Measurements from ENCODE around the gene NTMT1. TPM values are rescaled to one million over a fixed set of nuclear protein-coding genes. Genes with fewer than 3 reads are reported as not detected.

The NTMT1 gene
- total RNA-seq, 1 experiment from 2014 or later, result 84.8 TPM

DNA sequence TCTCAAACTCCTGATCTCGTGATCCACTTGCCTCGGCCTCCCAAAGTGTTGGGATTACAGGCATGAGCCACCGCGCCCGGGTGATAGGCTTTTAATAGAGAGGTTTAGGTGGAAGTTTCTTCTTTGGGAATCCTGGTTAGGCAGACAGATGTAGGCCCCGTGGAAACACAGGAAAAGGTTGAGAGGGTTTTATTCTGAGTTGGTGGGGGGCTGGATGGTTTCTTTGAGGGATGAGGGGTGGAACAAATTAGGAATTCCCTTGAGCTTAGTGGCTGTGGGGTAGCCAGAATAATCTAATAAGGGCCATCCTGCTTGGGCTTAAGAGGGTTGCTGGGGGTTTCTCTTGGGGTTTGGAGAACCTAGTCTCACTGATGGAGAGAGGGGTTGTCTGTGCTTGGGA is 35.5 kb upstream of the NTMT1 start:
- H3K36me3 ChIP-seq (ENCODE audit: control insufficient read depth in 1 of 2, insufficient read depth in 2 of 2, low read length in 2 of 2), result no peaks in the 10 kb centered on the region
- no TSS peak for BruUV-seq (replicated peaks)
- H3K27me3 ChIP-seq (ENCODE audit: insufficient read depth, low read length), result no peaks in the 10 kb centered on the region
- no peaks in the 10 kb centered on the region for H3K9me3 ChIP-seq (ENCODE audit: control insufficient read depth in 1 of 2, insufficient read depth in 1 of 2, low read depth in 1 of 2, low read length in 2 of 2)
- no peak for ATAC-seq
- H3K4me3 ChIP-seq (replicated peaks in 1 of 2; ENCODE audit: low read depth in 1 of 2, low read length in 2 of 2), result no peak overlapping the region
- ChIA-PET RAD21 (ENCODE audit: low non-redundant PET in 1 of 2, low total read pairs in 2 of 2, uncharacterized antibody in 2 of 2, unreplicated experiment in 2 of 2) (no interaction called here), POLR2A (no interaction called here), CTCF (no interaction called here)
- H3K4me1 ChIP-seq (ENCODE audit: control insufficient read depth in 1 of 2, insufficient read depth in 2 of 2, low read length in 2 of 2), result peaks cover 65 to 88% of the 10 kb centered on the region in 2 experiments
- no peaks in the 10 kb centered on the region for H3K9me2 ChIP-seq (ENCODE audit: insufficient read depth)
- H2AFZ ChIP-seq (ENCODE audit: low read depth, low read length, poor library complexity, severe bottlenecking), result no peak overlapping the region
- intact Hi-C loops (cut with micrococcal nuclease), result no loop called here
- H3K4me2 ChIP-seq (ENCODE audit: low read length), result no peak overlapping the region
- DNase-seq (ENCODE audit: low read depth, low spot score), result no peak
- H3K27ac ChIP-seq (ENCODE audit: low read depth, low read length), result no peak overlapping the region
- no peaks in the 10 kb centered on the region for H4K20me1 ChIP-seq (ENCODE audit: insufficient read depth)
- H3K79me2 ChIP-seq (ENCODE audit: insufficient read depth, low read length), result no peaks in the 10 kb centered on the region
- TF ChIP-seq POLR2AphosphoS5 (IDR thresholded peaks at IDR 0.05; ENCODE audit: low read depth, low read length) (no peak), SIN3A (IDR thresholded peaks at IDR 0.05; ENCODE audit: low read depth) (no peak), EZH2 (IDR thresholded peaks at IDR 0.05) (no peak), CBX3 (IDR thresholded peaks at IDR 0.05; ENCODE audit: low read depth) (no peak), TCF7L2 (IDR thresholded peaks at IDR 0.05; ENCODE audit: borderline replicate concordance, extremely low read depth, insufficient read depth, insufficient read length) (no peak), RAD21 (IDR thresholded peaks at IDR 0.05; ENCODE audit: low read depth) (no peak), YY1 (IDR thresholded peaks at IDR 0.05; ENCODE audit: extremely low read depth, insufficient replicate concordance, low read depth, low read length) (no peak)
- no peak overlapping the region for H3K9ac ChIP-seq (ENCODE audit: low read length)

DNA sequence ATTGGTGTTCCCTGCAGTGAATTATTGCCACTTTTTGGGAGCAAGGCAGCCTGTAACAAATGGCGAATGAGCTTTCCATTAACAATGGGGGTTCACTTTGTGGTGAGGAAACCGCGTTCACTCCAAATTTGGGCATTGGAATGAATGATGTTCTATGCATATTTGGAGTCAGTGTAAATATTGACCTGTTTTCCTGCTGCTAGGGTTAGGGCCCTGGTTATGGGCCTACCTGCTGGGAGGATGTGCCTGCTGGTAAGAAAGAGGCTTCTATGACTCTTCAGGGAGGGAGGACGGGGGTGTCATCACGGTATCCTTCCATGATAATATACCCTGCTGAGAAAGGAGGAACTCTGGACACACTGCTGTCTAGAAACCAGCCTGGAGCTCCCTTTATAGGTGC is 34.0 kb upstream of the NTMT1 start:
- Histone ChIP-seq H2AFZ (ENCODE audit: low read depth, low read length, poor library complexity, severe bottlenecking) (no peak overlapping the region), H3K27me3 (ENCODE audit: insufficient read depth, low read length) (no peaks in the 10 kb centered on the region), H3K27ac (ENCODE audit: low read depth, low read length) (no peak overlapping the region), H3K36me3 (ENCODE audit: control insufficient read depth in 1 of 2, insufficient read depth in 2 of 2, low read length in 2 of 2) (no peaks in the 10 kb centered on the region), H3K9me2 (ENCODE audit: insufficient read depth) (no peaks in the 10 kb centered on the region), H3K4me1 (ENCODE audit: control insufficient read depth in 1 of 2, insufficient read depth in 2 of 2, low read length in 2 of 2) (peaks cover 68 to 91% of the 10 kb centered on the region in 2 experiments), H3K4me3 (replicated peaks in 1 of 2; ENCODE audit: low read depth in 1 of 2, low read length in 2 of 2) (no peak overlapping the region), H4K20me1 (ENCODE audit: insufficient read depth) (no peaks in the 10 kb centered on the region), H3K9me3 (ENCODE audit: control insufficient read depth in 1 of 2, insufficient read depth in 1 of 2, low read depth in 1 of 2, low read length in 2 of 2) (no peaks in the 10 kb centered on the region), H3K4me2 (ENCODE audit: low read length) (no peak overlapping the region), H3K9ac (ENCODE audit: low read length) (no peak overlapping the region), H3K79me2 (ENCODE audit: insufficient read depth, low read length) (no peaks in the 10 kb centered on the region)
- ChIA-PET RAD21 (ENCODE audit: low non-redundant PET in 1 of 2, low total read pairs in 2 of 2, uncharacterized antibody in 2 of 2, unreplicated experiment in 2 of 2) (no interaction called here), POLR2A (interaction anchor here (0.6 to 0.9 kb wide), 2 partner anchors 13 to 61 kb away, joined by 3 read pairs; no protein-coding TSS in a partner anchor), CTCF (no interaction called here)
- TF ChIP-seq ZFX (IDR thresholded peaks at IDR 0.05), result no peak
- TF ChIP-seq, protein P1, sequence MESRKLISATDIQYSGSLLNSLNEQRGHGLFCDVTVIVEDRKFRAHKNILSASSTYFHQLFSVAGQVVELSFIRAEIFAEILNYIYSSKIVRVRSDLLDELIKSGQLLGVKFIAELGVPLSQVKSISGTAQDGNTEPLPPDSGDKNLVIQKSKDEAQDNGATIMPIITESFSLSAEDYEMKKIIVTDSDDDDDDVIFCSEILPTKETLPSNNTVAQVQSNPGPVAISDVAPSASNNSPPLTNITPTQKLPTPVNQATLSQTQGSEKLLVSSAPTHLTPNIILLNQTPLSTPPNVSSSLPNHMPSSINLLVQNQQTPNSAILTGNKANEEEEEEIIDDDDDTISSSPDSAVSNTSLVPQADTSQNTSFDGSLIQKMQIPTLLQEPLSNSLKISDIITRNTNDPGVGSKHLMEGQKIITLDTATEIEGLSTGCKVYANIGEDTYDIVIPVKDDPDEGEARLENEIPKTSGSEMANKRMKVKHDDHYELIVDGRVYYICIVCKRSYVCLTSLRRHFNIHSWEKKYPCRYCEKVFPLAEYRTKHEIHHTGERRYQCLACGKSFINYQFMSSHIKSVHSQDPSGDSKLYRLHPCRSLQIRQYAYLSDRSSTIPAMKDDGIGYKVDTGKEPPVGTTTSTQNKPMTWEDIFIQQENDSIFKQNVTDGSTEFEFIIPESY (IDR thresholded peaks at IDR 0.05; ENCODE audit: extremely low read depth, insufficient replicate concordance, low read length), result no peak
- TF ChIP-seq, protein P2, sequence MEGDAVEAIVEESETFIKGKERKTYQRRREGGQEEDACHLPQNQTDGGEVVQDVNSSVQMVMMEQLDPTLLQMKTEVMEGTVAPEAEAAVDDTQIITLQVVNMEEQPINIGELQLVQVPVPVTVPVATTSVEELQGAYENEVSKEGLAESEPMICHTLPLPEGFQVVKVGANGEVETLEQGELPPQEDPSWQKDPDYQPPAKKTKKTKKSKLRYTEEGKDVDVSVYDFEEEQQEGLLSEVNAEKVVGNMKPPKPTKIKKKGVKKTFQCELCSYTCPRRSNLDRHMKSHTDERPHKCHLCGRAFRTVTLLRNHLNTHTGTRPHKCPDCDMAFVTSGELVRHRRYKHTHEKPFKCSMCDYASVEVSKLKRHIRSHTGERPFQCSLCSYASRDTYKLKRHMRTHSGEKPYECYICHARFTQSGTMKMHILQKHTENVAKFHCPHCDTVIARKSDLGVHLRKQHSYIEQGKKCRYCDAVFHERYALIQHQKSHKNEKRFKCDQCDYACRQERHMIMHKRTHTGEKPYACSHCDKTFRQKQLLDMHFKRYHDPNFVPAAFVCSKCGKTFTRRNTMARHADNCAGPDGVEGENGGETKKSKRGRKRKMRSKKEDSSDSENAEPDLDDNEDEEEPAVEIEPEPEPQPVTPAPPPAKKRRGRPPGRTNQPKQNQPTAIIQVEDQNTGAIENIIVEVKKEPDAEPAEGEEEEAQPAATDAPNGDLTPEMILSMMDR (IDR thresholded peaks at IDR 0.05 in 2 of 3, conservative IDR thresholded peaks at IDR 0.05 in 1 of 3; ENCODE audit: borderline replicate concordance in 1 of 3, insufficient read depth in 1 of 3, low read depth in 2 of 3, low read length in 2 of 3), result no peak
- TF ChIP-seq POLR2A (IDR thresholded peaks at IDR 0.05; ENCODE audit: borderline replicate concordance, extremely low read depth, insufficient read depth, insufficient read length), result no peak
- DNase-seq (ENCODE audit: low read depth, low spot score) (no peak), ATAC-seq (no peak)
- BruUV-seq (replicated peaks), result no TSS peak
- intact Hi-C loops (cut with micrococcal nuclease), result no loop called here

Data from HCT116 (cell line).